Measurements from ENCODE around the gene CTNNA2.

Gene CTNNA2

DNA sequence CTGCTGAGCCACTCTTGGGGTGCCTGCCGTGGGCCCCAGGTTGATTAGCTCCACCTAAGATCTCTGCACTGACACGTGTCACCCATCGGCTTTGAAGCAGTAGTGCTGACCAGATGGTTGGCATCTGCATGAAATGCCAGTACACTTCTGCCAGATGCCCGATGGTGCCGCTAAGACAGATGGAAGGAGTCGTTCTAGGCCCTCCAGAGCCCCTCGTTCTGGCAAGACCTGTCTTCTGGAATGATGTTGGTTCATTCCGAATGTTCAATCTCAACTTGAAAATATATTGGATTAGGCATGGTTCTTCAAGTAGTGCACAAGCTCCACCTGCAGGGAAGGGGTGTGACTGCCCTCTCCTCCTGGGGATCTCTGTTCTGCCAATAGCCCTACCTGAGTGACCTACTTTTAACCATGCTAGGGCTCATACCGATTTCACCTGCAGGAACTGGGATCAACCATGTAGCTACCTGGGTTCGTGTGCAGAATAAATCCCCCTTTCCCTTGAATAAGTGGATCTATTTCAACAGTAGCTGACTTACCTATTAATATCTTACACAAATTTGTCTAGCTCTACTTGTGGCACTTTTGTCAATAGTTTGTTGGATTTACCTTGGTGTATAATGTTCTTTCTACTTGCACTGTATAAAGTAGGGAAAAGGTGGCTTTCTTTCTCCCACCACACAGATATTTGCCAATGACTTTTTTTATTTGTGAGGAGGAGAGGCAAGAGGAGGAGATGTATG, 342.6 kb downstream of the CTNNA2 start:
- TF ChIP-seq GATA3 (IDR thresholded peaks at IDR 0.05; ENCODE audit: low read depth, low read length) (no peak), GATA2 (IDR thresholded peaks at IDR 0.05; ENCODE audit: low read depth, low read length) (no peak)

DNA sequence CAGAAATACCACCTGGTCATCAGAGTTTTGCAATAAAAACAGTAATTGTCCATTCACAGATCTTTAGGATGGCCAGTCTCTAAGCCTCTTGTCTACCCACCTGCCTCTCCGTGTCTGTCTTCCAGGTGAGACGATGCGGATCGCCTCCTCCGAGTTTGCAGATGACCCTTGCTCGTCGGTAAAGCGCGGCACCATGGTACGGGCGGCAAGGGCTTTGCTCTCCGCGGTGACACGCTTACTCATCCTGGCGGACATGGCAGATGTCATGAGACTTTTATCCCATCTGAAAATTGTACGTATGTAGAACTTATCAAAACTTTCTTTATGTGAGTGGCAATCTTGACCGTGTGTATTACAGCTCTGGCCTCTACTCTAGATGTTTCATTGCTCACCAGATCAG, 345.0 kb downstream of the CTNNA2 start:
- TF ChIP-seq GATA2 (IDR thresholded peaks at IDR 0.05; ENCODE audit: low read depth, low read length) = no peak
- TF ChIP-seq GATA3 (IDR thresholded peaks at IDR 0.05; ENCODE audit: low read depth, low read length) = no peak

DNA sequence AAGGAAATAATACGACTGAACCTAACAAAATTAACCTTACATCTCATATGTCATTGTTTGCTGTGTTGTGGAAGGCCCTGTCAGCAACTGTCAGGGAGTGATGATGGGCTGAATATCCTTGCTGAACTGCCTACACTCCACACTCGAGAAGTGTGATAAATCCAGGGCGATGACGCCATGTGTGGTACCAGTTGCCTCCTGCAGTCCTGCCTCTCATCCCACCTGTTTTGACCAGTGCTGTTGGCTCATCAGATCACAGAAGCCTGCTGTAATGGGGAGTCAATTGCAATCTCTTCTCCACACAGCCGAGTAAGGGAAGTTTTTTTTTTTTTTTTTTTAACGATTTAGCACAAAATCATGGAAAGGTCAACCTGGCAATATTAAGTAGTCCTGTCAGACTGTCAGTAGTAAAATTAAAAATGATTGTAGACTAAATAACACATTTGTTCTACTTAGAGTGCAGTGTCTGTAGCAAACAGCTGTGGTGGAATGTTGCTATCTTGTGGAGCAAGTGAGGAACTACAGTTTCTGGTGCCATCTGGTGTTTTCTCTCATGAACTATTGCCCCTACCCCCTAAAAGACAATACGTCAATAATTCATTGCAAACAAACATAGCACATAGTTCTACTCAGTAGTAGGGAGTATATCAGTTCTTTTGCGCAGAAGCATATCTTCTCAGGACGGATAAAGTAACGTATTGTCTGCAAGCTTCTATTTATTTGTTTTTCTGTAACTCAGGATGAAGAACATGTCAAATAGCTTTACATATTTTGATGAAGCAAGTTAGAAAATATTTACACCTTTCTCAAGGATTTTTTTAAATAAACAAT, 347.6 kb downstream of the CTNNA2 start:
- TF ChIP-seq GATA2 (IDR thresholded peaks at IDR 0.05; ENCODE audit: low read depth, low read length) (no peak), GATA3 (IDR thresholded peaks at IDR 0.05; ENCODE audit: low read depth, low read length) (no peak)

DNA sequence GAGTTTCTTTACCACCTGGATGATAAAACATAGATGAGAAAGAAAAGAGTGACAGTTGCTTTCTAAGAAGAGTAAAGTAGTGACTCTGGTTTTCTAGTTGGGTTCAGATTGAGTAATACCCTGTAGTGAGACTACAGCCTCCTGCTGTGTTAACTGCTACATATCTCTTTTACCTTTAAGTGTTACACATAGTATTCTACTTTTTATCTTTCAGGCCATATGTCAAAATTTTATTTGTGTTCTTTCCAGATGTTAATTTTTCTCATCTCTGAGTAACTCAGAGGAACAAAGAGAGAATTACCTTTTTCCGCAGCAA, 348.2 kb downstream of the CTNNA2 start:
- no peak for TF ChIP-seq GATA2 (IDR thresholded peaks at IDR 0.05; ENCODE audit: low read depth, low read length)
- no peak for TF ChIP-seq GATA3 (IDR thresholded peaks at IDR 0.05; ENCODE audit: low read depth, low read length)

DNA sequence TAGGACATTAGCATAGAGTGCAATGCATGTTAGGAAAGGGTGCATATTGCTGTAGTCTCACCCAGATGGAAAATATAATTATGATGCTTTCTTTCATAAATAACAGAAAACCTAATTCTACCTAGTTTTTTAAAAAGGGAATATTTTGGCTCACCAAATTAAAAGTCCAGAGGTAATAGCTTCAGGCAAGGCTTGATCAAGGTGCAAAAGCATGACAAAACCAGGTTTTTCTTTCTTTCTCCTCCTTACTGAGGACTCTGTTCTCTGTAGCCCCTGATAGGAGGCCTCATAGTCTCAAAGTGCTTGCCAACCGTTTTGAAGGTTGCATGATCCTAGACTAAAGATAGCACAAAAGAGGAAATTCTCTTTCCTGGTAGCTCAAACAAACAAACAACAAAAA, 349.9 kb downstream of the CTNNA2 start:
- no peak for TF ChIP-seq GATA2 (IDR thresholded peaks at IDR 0.05; ENCODE audit: low read depth, low read length)
- TF ChIP-seq GATA3 (IDR thresholded peaks at IDR 0.05; ENCODE audit: low read depth, low read length) = no peak

DNA sequence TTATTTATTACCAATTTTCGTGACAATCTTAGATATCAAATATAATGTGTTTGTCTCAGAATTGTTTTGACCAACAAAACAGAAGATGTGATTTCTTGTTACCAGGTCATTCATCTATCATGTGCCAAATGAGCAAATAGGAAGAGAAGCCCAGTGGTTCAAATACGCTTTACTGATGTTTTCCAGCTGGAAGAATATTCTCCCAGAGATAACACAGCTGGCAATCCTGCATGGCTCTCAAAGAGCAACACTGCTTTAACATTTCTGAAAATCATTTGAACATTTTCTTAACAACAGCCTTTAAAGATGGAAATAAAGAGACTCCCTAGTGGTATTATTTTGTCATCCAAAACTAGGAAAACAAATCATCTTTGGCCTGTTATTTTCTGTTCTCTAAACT, 359.8 kb downstream of the CTNNA2 start:
- TF ChIP-seq GATA3 (IDR thresholded peaks at IDR 0.05; ENCODE audit: low read depth, low read length) = no peak
- no peak for TF ChIP-seq GATA2 (IDR thresholded peaks at IDR 0.05; ENCODE audit: low read depth, low read length)

DNA sequence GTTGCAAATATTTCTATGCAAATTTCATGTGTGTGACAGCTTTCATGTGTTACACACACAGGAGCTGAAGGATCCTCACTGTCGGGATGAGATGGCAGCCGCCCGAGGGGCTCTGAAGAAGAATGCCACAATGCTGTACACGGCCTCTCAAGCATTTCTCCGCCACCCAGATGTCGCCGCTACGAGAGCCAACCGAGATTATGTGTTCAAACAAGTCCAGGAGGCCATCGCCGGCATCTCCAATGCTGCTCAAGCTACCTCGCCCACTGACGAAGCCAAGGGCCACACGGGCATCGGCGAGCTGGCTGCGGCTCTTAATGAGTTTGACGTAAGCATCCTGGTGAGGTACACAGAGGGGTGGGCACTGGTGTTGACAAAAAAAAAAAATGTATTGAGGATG, 361.2 kb downstream of the CTNNA2 start:
- TF ChIP-seq GATA2 (IDR thresholded peaks at IDR 0.05; ENCODE audit: low read depth, low read length) (no peak), GATA3 (IDR thresholded peaks at IDR 0.05; ENCODE audit: low read depth, low read length) (no peak)

DNA sequence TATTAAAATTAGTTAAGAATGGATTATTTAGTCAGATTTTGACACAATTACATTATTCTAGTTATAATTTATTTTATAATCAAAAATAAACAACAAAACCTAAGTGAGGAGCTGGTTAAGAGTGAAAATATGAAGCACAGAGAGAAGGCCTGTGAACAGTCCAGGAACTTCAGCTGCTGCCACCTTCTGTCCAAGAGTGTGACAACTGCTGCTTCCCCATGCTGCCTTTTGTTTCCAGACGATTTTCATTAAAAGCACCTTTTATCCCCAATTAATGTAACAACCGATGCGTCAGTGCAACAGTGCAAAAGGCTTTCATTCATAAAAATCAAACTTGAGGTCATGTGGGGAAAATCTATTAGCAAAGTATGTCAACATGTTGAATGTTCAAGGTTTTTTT, 363.6 kb downstream of the CTNNA2 start:
- no peak for TF ChIP-seq GATA3 (IDR thresholded peaks at IDR 0.05; ENCODE audit: low read depth, low read length)
- TF ChIP-seq GATA2 (IDR thresholded peaks at IDR 0.05; ENCODE audit: low read depth, low read length) = no peak

DNA sequence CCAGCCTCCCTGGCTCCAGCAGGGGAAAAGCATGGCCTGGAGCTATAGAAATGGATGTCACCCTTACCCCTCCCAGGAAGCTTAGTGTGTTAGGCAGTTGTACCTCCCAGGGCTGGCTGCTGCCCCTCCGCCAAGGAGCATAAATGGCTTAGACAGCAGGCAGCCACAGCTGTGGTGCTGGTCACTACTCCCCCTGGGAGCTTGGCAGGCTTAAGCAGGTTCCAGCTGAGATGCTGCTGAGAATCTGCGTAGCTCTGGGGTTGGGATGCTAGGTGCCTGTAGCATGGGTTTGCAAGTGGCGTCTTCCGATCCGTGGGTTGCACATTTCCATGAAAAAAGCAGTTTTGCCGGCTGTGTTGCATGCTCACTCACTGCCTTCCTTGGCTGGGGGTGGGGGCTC, 369.7 kb downstream of the CTNNA2 start:
- TF ChIP-seq GATA2 (IDR thresholded peaks at IDR 0.05; ENCODE audit: low read depth, low read length) (no peak), GATA3 (IDR thresholded peaks at IDR 0.05; ENCODE audit: low read depth, low read length) (no peak)

DNA sequence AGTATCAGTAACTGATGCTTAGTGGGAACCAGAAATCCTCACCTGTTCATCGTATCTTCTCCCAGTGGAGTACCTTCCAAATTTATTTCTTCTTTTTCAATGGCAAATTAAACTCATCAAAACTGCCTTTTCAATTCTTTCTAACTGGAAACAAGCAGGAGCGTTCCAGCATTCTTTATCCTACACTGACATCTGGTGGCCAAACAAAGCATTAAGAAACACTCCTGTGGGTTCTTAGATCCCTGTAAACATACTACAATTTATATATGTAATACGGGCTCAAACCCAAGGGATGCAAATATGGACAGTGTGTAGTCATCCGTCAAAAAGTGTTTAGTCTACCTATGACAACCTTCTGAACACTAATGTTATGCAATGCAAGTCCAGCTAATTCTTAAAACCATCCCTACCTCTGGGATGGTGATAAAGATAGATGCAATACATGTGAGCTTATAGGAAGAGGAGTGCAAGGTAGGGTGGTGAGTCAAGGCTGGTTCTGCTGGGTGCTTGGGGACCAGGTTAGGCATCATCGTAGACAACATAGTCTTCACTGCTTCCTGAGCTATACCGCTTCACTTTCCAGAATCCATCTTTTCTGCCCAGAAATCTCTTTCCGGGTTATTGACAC, 375.0 kb downstream of the CTNNA2 start:
- TF ChIP-seq GATA2 (IDR thresholded peaks at IDR 0.05; ENCODE audit: low read depth, low read length) (no peak), GATA3 (IDR thresholded peaks at IDR 0.05; ENCODE audit: low read depth, low read length) (no peak)

DNA sequence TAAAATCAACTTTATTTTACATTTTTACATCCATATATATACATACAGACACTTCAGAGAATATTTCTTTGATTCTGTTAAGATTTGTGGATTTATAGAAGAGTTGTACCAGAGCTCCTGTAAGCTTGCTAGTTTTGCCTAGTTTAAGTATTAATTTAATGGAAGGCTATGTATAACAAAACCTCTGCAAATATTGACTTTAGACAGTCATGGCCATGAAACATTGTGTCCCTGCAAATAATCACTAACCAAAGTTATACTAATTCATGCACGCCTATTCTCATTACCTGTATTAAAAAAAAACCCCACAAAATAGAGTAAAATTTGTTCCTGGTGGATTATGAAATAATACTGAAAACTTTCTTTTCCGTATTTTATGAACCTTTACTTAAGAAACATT, 379.3 kb downstream of the CTNNA2 start:
- no peak for TF ChIP-seq GATA3 (IDR thresholded peaks at IDR 0.05; ENCODE audit: low read depth, low read length)
- TF ChIP-seq GATA2 (IDR thresholded peaks at IDR 0.05; ENCODE audit: low read depth, low read length) = no peak

DNA sequence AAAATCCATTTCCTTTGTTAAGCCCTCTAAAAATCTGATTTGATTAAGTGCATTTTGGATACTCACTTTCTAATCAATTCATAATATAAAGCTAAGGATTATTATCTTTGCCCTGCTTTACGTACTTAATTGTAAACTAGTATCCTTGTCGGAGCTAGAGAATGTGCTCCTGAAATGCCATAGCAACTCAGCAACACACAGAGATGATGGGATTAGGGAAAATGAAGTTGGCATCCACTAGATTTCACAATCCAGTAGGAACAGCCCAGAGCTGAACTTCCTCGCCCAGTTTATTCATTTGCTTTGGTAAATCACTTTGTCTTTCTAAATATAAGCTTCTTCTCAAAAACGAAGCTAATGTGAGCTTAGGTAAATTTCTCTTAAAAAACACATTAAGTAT, 386.3 kb downstream of the CTNNA2 start:
- TF ChIP-seq GATA2 (IDR thresholded peaks at IDR 0.05; ENCODE audit: low read depth, low read length) (no peak), GATA3 (IDR thresholded peaks at IDR 0.05; ENCODE audit: low read depth, low read length) (no peak)

DNA sequence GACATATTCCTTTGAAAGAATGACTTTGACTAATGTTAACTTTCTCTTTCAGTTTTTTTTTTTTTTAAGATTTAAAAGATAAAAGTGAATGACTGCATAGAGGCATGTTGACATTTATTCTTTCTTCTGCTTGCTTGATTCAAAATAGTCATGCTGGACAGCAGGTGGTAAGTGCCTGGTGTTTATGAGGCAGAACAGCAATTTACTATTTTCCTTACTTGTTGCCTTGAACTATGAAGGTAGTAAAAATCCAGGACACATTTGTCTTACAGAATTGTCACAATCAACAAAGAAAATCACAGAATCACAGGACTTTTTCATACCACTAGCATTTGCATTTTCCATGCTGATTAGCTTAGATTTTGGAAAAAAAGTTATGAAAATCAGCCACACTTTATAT, 388.3 kb downstream of the CTNNA2 start:
- TF ChIP-seq GATA3 (IDR thresholded peaks at IDR 0.05; ENCODE audit: low read depth, low read length) = no peak
- no peak for TF ChIP-seq GATA2 (IDR thresholded peaks at IDR 0.05; ENCODE audit: low read depth, low read length)

DNA sequence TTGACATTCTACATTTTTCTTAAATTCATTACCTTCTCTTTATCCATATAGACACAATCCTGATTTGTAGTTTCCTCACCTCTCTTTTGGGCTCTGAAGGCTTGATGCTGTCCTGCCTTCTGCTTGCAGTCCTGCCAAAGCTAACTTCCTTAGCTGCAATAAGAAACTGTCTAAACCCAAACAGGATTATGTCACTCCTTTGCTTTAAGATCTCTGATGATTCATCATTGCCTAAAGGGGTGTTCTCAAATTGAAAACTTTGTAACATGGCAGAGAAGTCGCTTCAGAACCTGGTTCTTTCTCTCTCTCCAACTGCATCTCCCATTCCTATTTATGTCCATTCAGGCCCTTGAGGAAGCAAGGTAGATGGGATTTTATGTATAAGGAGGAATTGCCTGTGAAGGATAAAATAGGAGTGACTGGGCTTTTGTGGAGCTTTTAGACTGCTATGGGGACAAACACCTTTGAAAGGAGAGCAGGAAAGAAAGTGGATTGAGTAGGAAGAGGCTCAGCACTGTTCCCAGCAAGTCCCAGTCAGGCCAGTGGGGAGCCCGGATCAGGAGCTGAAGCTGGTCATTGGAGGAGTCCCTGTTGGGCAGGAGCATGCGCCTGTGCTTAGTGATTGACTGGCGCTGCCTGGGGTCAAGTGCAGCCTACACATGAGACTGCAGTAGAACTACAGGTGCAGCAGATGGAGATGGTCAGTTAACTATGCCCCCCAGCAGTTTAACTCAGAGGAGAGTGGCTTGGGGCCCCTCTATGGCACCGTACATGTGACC, 390.6 kb downstream of the CTNNA2 start:
- TF ChIP-seq GATA3 (IDR thresholded peaks at IDR 0.05; ENCODE audit: low read depth, low read length) (no peak), GATA2 (IDR thresholded peaks at IDR 0.05; ENCODE audit: low read depth, low read length) (no peak)

Data from SH-SY5Y (cell line).